H1 (cell line): ENCODE results near the gene AFAP1L2. TPM values are rescaled to one million over a fixed set of nuclear protein-coding genes. Genes with fewer than 3 reads are reported as not detected.

Experiments
- CTCF ChIA-PET: fragments of 300-600 bp; sonication (Branson Sonifier 250); formaldehyde crosslinking; loops from one replicate; lab custom pipeline; 2021; ENCODE audit not compliant: partially characterized antibody; lab: Charles Lee
- POLR2A ChIA-PET: fragments of 300-600 bp; sonication (Branson Sonifier 250); formaldehyde crosslinking; loops from one replicate; lab custom pipeline; 2021; ENCODE audit warnings: inconsistent platforms; ENCODE audit not compliant: partially characterized antibody; lab: Charles Lee
- DNase-seq, 2 experiments: peaks; one replicate each; pipeline versions ENCODE4 v3.0.0 to v3.0.0-alpha.2; 2010 to 2022; ENCODE audit warnings: low spot score in 2 of 2, low read depth in 1 of 2, mixed read lengths in 1 of 2
- FAIRE-seq: peaks from 2 replicates; lab custom pipeline; 2011; peaks lifted over from hg19 to GRCh38; lab: Jason Lieb, UNC
- H2AFZ ChIP-seq: 2 replicates; pipeline ENCODE4 v1.8.1; 2012; ENCODE audit warnings: low read length, inconsistent platforms
- H2AK5ac ChIP-seq: 2 replicates; pipeline ENCODE4 v1.6.1; 2013; ENCODE audit warnings: low read depth, low read length
- H2BK120ac ChIP-seq: replicated peaks from 2 replicates; pipeline ENCODE3; 2013; ENCODE audit warnings: low read depth, low read length, inconsistent platforms
- H2BK12ac ChIP-seq: 2 replicates; pipeline ENCODE4 v1.6.1; 2013; ENCODE audit warnings: low read depth, low read length
- H2BK15ac ChIP-seq: 2 replicates; pipeline ENCODE4 v1.6.1; 2013; ENCODE audit warnings: low read length
- H2BK20ac ChIP-seq: 2 replicates; pipeline ENCODE4 v1.6.1; 2013; ENCODE audit warnings: low read length
- H2BK5ac ChIP-seq: 2 replicates; pipeline ENCODE4 v1.6.1; 2013; ENCODE audit warnings: low read depth, low read length
- H3K14ac ChIP-seq: 2 replicates; pipeline ENCODE4 v1.6.1; 2013; ENCODE audit warnings: inconsistent platforms; ENCODE audit not compliant: insufficient read length
- H3K18ac ChIP-seq: 2 replicates; pipeline ENCODE4 v1.6.1; 2013; ENCODE audit warnings: low read length; ENCODE audit errors: extremely low read depth
- H3K23ac ChIP-seq: 2 replicates; pipeline ENCODE4 v1.6.1; 2013; ENCODE audit warnings: inconsistent platforms; ENCODE audit not compliant: insufficient read length
- H3K23me2 ChIP-seq: 2 replicates; pipeline ENCODE4 v1.6.1; 2013; ENCODE audit warnings: low read depth, low read length
- H3K27ac ChIP-seq: 2 replicates; pipeline ENCODE4 v1.6.1; 2011; ENCODE audit warnings: low read depth, low read length, inconsistent platforms
- H3K27me3 ChIP-seq, 4 experiments: replicated peaks in 1 of 4; 1 replicate in 1 of 4; 2 replicates in 3 of 4; pipeline versions ENCODE4 v1.6.1 to v1.8.1; 2011 to 2013; ENCODE audit warnings: low read length in 3 of 4, mild to moderate bottlenecking in 3 of 4, inconsistent platforms in 2 of 4, mixed read lengths in 2 of 4, moderate library complexity in 1 of 4; ENCODE audit not compliant: control insufficient read depth in 3 of 4, insufficient read depth in 3 of 4; ENCODE audit errors: extremely low read depth in 1 of 4
- H3K36me3 ChIP-seq, 4 experiments: 2 replicates each; pipeline versions ENCODE4 v1.6.1 to v1.8.1; 2011 to 2013; ENCODE audit warnings: mild to moderate bottlenecking in 4 of 4, low read length in 3 of 4, moderate library complexity in 2 of 4, control low read depth in 1 of 4, inconsistent platforms in 1 of 4; ENCODE audit not compliant: insufficient read depth in 4 of 4, control insufficient read depth in 2 of 4
- H3K4ac ChIP-seq: replicated peaks from 2 replicates; pipeline ENCODE3; 2013; ENCODE audit warnings: low read length, low read depth, mixed read lengths, inconsistent platforms; ENCODE audit not compliant: insufficient read length
- H3K4me1 ChIP-seq, 4 experiments: replicated peaks in 1 of 4; 1 replicate in 1 of 4; 2 replicates in 3 of 4; pipeline versions ENCODE4 v1.6.1 to v1.8.1; 2011 to 2013; ENCODE audit warnings: low read length in 3 of 4, inconsistent platforms in 2 of 4, mixed read lengths in 1 of 4; ENCODE audit not compliant: insufficient read depth in 4 of 4, control insufficient read depth in 3 of 4
- H3K4me2 ChIP-seq, 2 experiments: 2 replicates each; pipeline versions ENCODE4 v1.6.1 to v1.8.1; 2011 to 2013; ENCODE audit warnings: low read depth in 2 of 2, low read length in 2 of 2, control low read depth in 1 of 2, inconsistent platforms in 1 of 2, mild to moderate bottlenecking in 1 of 2; ENCODE audit not compliant: insufficient read depth in 1 of 2
- H3K4me3 ChIP-seq, 4 experiments: fragments of 200-600, 300-600 bp in 1 of 4; sonication (generic), shearing (Covaris generic), sonication (Bioruptor Twin) in 1 of 4; 2 replicates each; pipeline versions ENCODE4 v1.5.1 to v1.8.1; 2011 to 2016; ENCODE audit warnings: low read length in 4 of 4, low read depth in 3 of 4, control low read depth in 2 of 4, inconsistent platforms in 2 of 4, mild to moderate bottlenecking in 2 of 4, mixed read lengths in 1 of 4, moderate library complexity in 1 of 4; ENCODE audit not compliant: insufficient read depth in 2 of 4; ENCODE audit errors: extremely low read depth in 1 of 4
- H3K56ac ChIP-seq: replicated peaks from 2 replicates; pipeline ENCODE3; 2013; ENCODE audit warnings: low read depth, mild to moderate bottlenecking, mixed read lengths, low read length, inconsistent platforms; ENCODE audit not compliant: insufficient read length
- H3K79me1 ChIP-seq: 2 replicates; pipeline ENCODE4 v1.6.1; 2013; ENCODE audit warnings: low read depth, low read length, control low read depth
- H3K79me2 ChIP-seq, 2 experiments: 2 replicates each; pipeline versions ENCODE4 v1.6.1 to v1.8.1; 2012 to 2013; ENCODE audit warnings: low read length in 2 of 2, mild to moderate bottlenecking in 2 of 2, inconsistent platforms in 1 of 2; ENCODE audit not compliant: insufficient read depth in 2 of 2, control insufficient read depth in 1 of 2
- H3K9ac ChIP-seq, 4 experiments: replicated peaks in 1 of 4; 1 replicate in 1 of 4; 2 replicates in 3 of 4; pipeline versions ENCODE4 v1.6.1 to v1.8.1; 2011 to 2013; ENCODE audit warnings: low read depth in 3 of 4, low read length in 3 of 4, control low read depth in 2 of 4, mild to moderate bottlenecking in 2 of 4, moderate library complexity in 2 of 4, inconsistent platforms in 1 of 4; ENCODE audit errors: extremely low read depth in 1 of 4
- H3K9me3 ChIP-seq, 2 experiments: 2 replicates each; pipeline versions ENCODE4 v1.6.1 to v1.8.1; 2012 to 2013; ENCODE audit warnings: mild to moderate bottlenecking in 2 of 2, moderate library complexity in 2 of 2, control low read depth in 1 of 2, inconsistent platforms in 1 of 2, low read depth in 1 of 2, low read length in 1 of 2, mixed read lengths in 1 of 2; ENCODE audit not compliant: insufficient read depth in 2 of 2
- H4K20me1 ChIP-seq, 2 experiments: replicated peaks in 1 of 2; 2 replicates each; pipeline versions ENCODE3 to v1.8.1; 2011 to 2013; ENCODE audit warnings: inconsistent platforms in 2 of 2, low read length in 2 of 2, mild to moderate bottlenecking in 1 of 2; ENCODE audit not compliant: insufficient read depth in 2 of 2, control insufficient read depth in 1 of 2
- H4K5ac ChIP-seq: 2 replicates; pipeline ENCODE4 v1.6.1; 2013; ENCODE audit warnings: low read length, low read depth, mixed read lengths, inconsistent platforms; ENCODE audit not compliant: insufficient read length
- H4K8ac ChIP-seq: 2 replicates; pipeline ENCODE4 v1.8.0; 2013; ENCODE audit warnings: mild to moderate bottlenecking, moderate library complexity, low read length, inconsistent platforms; ENCODE audit not compliant: insufficient read depth; ENCODE audit errors: extremely low read depth
- H4K91ac ChIP-seq: replicated peaks from 2 replicates; pipeline ENCODE3; 2013; ENCODE audit warnings: low read length, mixed read lengths, inconsistent platforms; ENCODE audit not compliant: insufficient read length
- SRF ChIP-seq: IDR thresholded peaks from 2 replicates; pipeline ENCODE4 v1.6.1; 2011; ENCODE audit warnings: mild to moderate bottlenecking, low read depth, low read length, moderate library complexity
- WGBS, 2 experiments: shearing (Covaris generic) in 1 of 2; methylation state at CpG; one replicate each; pipeline versions ENCODE4 v1.1.6 to v1.1.7; 2013 to 2015; ENCODE audit warnings: low lambda C conversion rate in 2 of 2, mixed read lengths in 2 of 2, inconsistent platforms in 1 of 2, low coverage in 1 of 2, missing lambda C conversion rate in 1 of 2; ENCODE audit not compliant: insufficient replicate concordance in 2 of 2, insufficient coverage in 1 of 2, insufficient read length in 1 of 2; ENCODE audit errors: extremely low coverage in 1 of 2, missing lambda C conversion rate in 1 of 2; 5-methylcytosine and 5-hydroxymethylcytosine counted together
- polyA plus RNA-seq, 7 experiments: library from polyadenylated mRNA; depleted of rRNA in 3 of 7; stranded (reverse) in 5 of 7; unstranded in 2 of 7; fragments of >200 nt in 5 of 7; fragments of 200-250 nt in 2 of 7; gene quantifications; 1 replicate in 5 of 7; 2 replicates in 1 of 7; 4 replicates in 1 of 7; pipeline versions ENCODE4 v1.2.1 to v1.2.3, GENCODE V29; 2011 to 2013; ENCODE audit warnings: missing spikeins in 2 of 7, mixed read lengths in 2 of 7
- total RNA-seq: library from RNA; stranded (reverse); fragmentation: NEBNext Ultra II Directional; extraction: Animal tissue kit (Norgen Biotek cat#: 25700); gene quantifications from 2 replicates; pipeline ENCODE4 v1.2.1, GENCODE V29; 2021

AFAP1L2 gene
- total and polyA plus RNA-seq, 2 of the 8 experiments (the other 6 are each of a cell fraction or from before 2014, with no cell fraction given) = 3.9 to 6.4 TPM

- Histone ChIP-seq H4K8ac (no peak overlapping the region), H3K79me2 (no peaks in the 10 kb centered on the region), H3K4me3 (no peak overlapping the region), H4K5ac (no peak overlapping the region), H3K9me3 (no peaks in the 10 kb centered on the region), H4K20me1 (no peaks in the 10 kb centered on the region), H2BK120ac (peak overlapping the region; percentile 13), H3K56ac (no peak overlapping the region), H3K9ac (no peak overlapping the region), H2AK5ac (no peak overlapping the region), H3K23me2 (no peaks in the 10 kb centered on the region), H3K4ac (no peak overlapping the region), H3K4me1 (peaks cover 6 to 11% (median 10%) of the 10 kb centered on the region in 4 experiments), H3K23ac (no peak overlapping the region), H2BK5ac (no peak overlapping the region), H3K4me2 (no peak overlapping the region), H4K91ac (no peak overlapping the region), H3K79me1 (no peaks in the 10 kb centered on the region), H2BK20ac (peak overlapping the region; percentile 80; the same call in 1 of the 2 replicates), H3K14ac (no peak overlapping the region), H2AFZ (no peak overlapping the region), H3K27ac (no peak overlapping the region), H3K36me3 (no peaks in the 10 kb centered on the region), H2BK15ac (no peak overlapping the region; the same call in 1 of the 2 replicates), H2BK12ac (peak overlapping the region; percentile 87; the same call in 1 of the 2 replicates), H3K27me3 (no peaks in the 10 kb centered on the region), H3K18ac (no peak overlapping the region)
- TF ChIP-seq SRF = no peak
- DNase-seq (no peak), FAIRE-seq (no peak)
- ChIA-PET CTCF (interaction anchor here (1.1 to 8.4 kb wide), 4 partner anchors 15 to 66 kb away, joined by 5 to 48 read pairs (median 8); no protein-coding TSS in a partner anchor), POLR2A (interaction anchor here (0.7 kb wide), 1 partner anchor 36 kb away, joined by 3 read pairs; no protein-coding TSS in a partner anchor)
- 88% methylated on average over 10 of the region's 10 CpGs; no CpG with 5 or more reads in 1 of the 2 experiments for WGBS, 2 experiments
These were observed 67.3 kb downstream of the AFAP1L2 start for GRCh38 chr10:114336823-114337509.
